DND-41 (cell line): ENCODE results near the gene SH3GL3.

Experiments used
- ATAC-seq: fragments of 200-7000 bp; cut with Tn5 transposase; 3 replicates; pipeline ENCODE4 v1.9.1; 2021; ENCODE audit warnings: low read depth; ENCODE audit not compliant: insufficient read depth
- DNase-seq: peaks from one replicate; pipeline ENCODE4 v3.0.0-alpha.2; 2020
- H2AFZ ChIP-seq: 2 replicates; pipeline ENCODE4 v1.6.0; 2012; ENCODE audit warnings: low read depth, low read length
- H3K27ac ChIP-seq: 2 replicates; pipeline ENCODE4 v1.5.1; 2012; ENCODE audit warnings: low read length, inconsistent platforms
- H3K27me3 ChIP-seq: fragments of 200-600 bp; sonication (generic); 2 replicates; pipeline ENCODE4 v1.6.0; 2012; ENCODE audit warnings: low read length, mild to moderate bottlenecking, inconsistent platforms; ENCODE audit not compliant: insufficient read depth, poor library complexity
- H3K36me3 ChIP-seq: 2 replicates; pipeline ENCODE4 v1.5.1; 2012; ENCODE audit warnings: low read length, inconsistent platforms; ENCODE audit not compliant: insufficient read depth
- H3K4me1 ChIP-seq: 2 replicates; pipeline ENCODE4 v1.5.1; 2012; ENCODE audit warnings: mild to moderate bottlenecking, low read length; ENCODE audit not compliant: insufficient read depth
- H3K4me2 ChIP-seq: 2 replicates; pipeline ENCODE4 v1.6.0; 2012; ENCODE audit warnings: mild to moderate bottlenecking, moderate library complexity, low read length, inconsistent platforms; ENCODE audit not compliant: insufficient read depth
- H3K4me3 ChIP-seq, 2 experiments: fragments of 200-600 bp in 1 of 2; shearing (Covaris generic) in 1 of 2; 2 replicates each; pipeline ENCODE4 v1.5.1; 2012 to 2016; ENCODE audit warnings: inconsistent platforms in 2 of 2, low read length in 2 of 2, mild to moderate bottlenecking in 2 of 2, low read depth in 1 of 2, moderate library complexity in 1 of 2
- H3K79me2 ChIP-seq: 2 replicates; pipeline ENCODE4 v1.6.0; 2012; ENCODE audit warnings: low read length, inconsistent platforms; ENCODE audit not compliant: insufficient read depth
- H3K9ac ChIP-seq: 2 replicates; pipeline ENCODE4 v1.6.0; 2012; ENCODE audit warnings: low read depth, mild to moderate bottlenecking, inconsistent platforms, low read length, moderate library complexity
- H3K9me3 ChIP-seq: 2 replicates; pipeline ENCODE4 v1.5.1; 2012; ENCODE audit warnings: low read length, moderate library complexity, mild to moderate bottlenecking, inconsistent platforms; ENCODE audit not compliant: insufficient read depth, severe bottlenecking
- H4K20me1 ChIP-seq: 2 replicates; pipeline ENCODE4 v1.6.0; 2012; ENCODE audit warnings: low read length; ENCODE audit not compliant: insufficient read depth
- CTCF ChIP-seq: IDR thresholded peaks from 2 replicates; pipeline ENCODE4 v1.5.1; 2012; ENCODE audit warnings: borderline replicate concordance, low read length, moderate library complexity, mild to moderate bottlenecking; ENCODE audit not compliant: poor library complexity, severe bottlenecking; ENCODE audit errors: extremely low read depth
- EZH2 ChIP-seq: IDR thresholded peaks from 3 replicates; pipeline ENCODE4 v1.6.1; 2012; ENCODE audit warnings: borderline replicate concordance, low read depth, mild to moderate bottlenecking, moderate library complexity, low read length, inconsistent platforms; ENCODE audit not compliant: severe bottlenecking

Gene SH3GL3

DNA sequence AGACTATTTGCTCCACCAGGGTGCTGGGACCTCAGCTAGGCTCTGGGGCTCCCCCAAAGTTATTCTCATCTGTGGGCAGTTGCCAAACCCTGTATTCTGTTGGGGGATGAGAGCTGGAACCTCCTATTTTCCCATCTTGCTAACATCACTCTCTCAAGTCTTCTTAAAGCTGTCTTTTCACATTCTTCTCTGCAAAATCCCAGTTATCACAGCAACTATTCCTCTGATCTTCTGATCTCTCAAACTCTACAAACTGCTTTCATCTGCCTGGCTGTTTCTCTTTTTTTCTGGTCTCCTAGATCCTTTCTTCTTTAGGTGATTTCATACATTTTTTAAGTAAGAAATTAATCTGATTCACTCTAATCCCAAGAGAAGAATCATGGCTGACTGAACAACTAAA lies 196.1 kb downstream of the SH3GL3 start:
- Histone ChIP-seq H3K4me3 (no peak overlapping the region), H2AFZ (no peak overlapping the region), H3K36me3 (no peaks in the 10 kb centered on the region), H3K9me3 (no peaks in the 10 kb centered on the region), H3K27ac (no peak overlapping the region), H3K9ac (no peak overlapping the region), H3K4me1 (no peaks in the 10 kb centered on the region), H4K20me1 (no peaks in the 10 kb centered on the region), H3K27me3 (no peaks in the 10 kb centered on the region), H3K79me2 (no peaks in the 10 kb centered on the region), H3K4me2 (no peak overlapping the region)
- TF ChIP-seq CTCF: no peak
- TF ChIP-seq EZH2: no peak
- ATAC-seq (no peak), DNase-seq (no peak)

- no peak for ATAC-seq
- Histone ChIP-seq H2AFZ (no peak overlapping the region), H3K4me3 (no peak overlapping the region), H3K9ac (no peak overlapping the region), H3K9me3 (no peaks in the 10 kb centered on the region), H3K36me3 (no peaks in the 10 kb centered on the region), H4K20me1 (no peaks in the 10 kb centered on the region), H3K4me1 (no peaks in the 10 kb centered on the region), H3K27ac (no peak overlapping the region), H3K27me3 (no peaks in the 10 kb centered on the region), H3K4me2 (no peak overlapping the region), H3K79me2 (no peaks in the 10 kb centered on the region)
- no peak for DNase-seq
- no peak for TF ChIP-seq CTCF
- no peak for TF ChIP-seq EZH2
These were observed 197.3 kb downstream of the SH3GL3 start for GRCh38 chr15:83644439-83644838.

- no peak for ATAC-seq
- H3K9ac ChIP-seq: no peak overlapping the region
- H4K20me1 ChIP-seq: no peaks in the 10 kb centered on the region
- H3K36me3 ChIP-seq: no peaks in the 10 kb centered on the region
- no peak overlapping the region for H2AFZ ChIP-seq
- no peak overlapping the region for H3K4me2 ChIP-seq
- no peaks in the 10 kb centered on the region for H3K79me2 ChIP-seq
- DNase-seq: no peak
- no peak overlapping the region for H3K4me3 ChIP-seq
- TF ChIP-seq EZH2: no peak
- TF ChIP-seq CTCF: no peak
- no peaks in the 10 kb centered on the region for H3K27me3 ChIP-seq
- H3K9me3 ChIP-seq: no peaks in the 10 kb centered on the region
- H3K27ac ChIP-seq: no peak overlapping the region
- H3K4me1 ChIP-seq: no peaks in the 10 kb centered on the region
These were observed 203.7 kb downstream of the SH3GL3 start for GRCh38 chr15:83650831-83651230.

GRCh38 chr15:83651541-83651940 lies 204.4 kb downstream of the SH3GL3 start:
- no peak for ATAC-seq

More at GRCh38 chr15:83651541-83651940, 204.4 kb downstream of the SH3GL3 start:
- no peak overlapping the region for H3K4me2 ChIP-seq
- no peaks in the 10 kb centered on the region for H3K36me3 ChIP-seq
- H3K9me3 ChIP-seq: no peaks in the 10 kb centered on the region
- no peaks in the 10 kb centered on the region for H3K4me1 ChIP-seq
- H4K20me1 ChIP-seq: no peaks in the 10 kb centered on the region
- DNase-seq: no peak
- no peak overlapping the region for H3K4me3 ChIP-seq
- no peaks in the 10 kb centered on the region for H3K27me3 ChIP-seq
- H3K27ac ChIP-seq: no peak overlapping the region
- H2AFZ ChIP-seq: no peak overlapping the region
- TF ChIP-seq CTCF: no peak
- no peak for TF ChIP-seq EZH2
- H3K79me2 ChIP-seq: no peaks in the 10 kb centered on the region
- no peak overlapping the region for H3K9ac ChIP-seq
